OCI-LY3 (cell line): ENCODE results near the gene NR1D1.

Source experiments
- EZH2phosphoT487 ChIP-seq: fragments of 200-600 bp; shearing (Covaris generic); IDR thresholded peaks from 2 replicates; pipeline ENCODE4 v1.6.1; 2018; ENCODE audit warnings: antibody characterized with exemption, mixed run types, low read depth
- TF ChIP-seq, protein P1 (sequence below): fragments of 200-600, 300-600 bp; sonication (generic); IDR thresholded peaks from 2 replicates; pipeline ENCODE4 v1.5.1; 2014; ENCODE audit warnings: antibody characterized with exemption, low read length, low read depth

DNA sequence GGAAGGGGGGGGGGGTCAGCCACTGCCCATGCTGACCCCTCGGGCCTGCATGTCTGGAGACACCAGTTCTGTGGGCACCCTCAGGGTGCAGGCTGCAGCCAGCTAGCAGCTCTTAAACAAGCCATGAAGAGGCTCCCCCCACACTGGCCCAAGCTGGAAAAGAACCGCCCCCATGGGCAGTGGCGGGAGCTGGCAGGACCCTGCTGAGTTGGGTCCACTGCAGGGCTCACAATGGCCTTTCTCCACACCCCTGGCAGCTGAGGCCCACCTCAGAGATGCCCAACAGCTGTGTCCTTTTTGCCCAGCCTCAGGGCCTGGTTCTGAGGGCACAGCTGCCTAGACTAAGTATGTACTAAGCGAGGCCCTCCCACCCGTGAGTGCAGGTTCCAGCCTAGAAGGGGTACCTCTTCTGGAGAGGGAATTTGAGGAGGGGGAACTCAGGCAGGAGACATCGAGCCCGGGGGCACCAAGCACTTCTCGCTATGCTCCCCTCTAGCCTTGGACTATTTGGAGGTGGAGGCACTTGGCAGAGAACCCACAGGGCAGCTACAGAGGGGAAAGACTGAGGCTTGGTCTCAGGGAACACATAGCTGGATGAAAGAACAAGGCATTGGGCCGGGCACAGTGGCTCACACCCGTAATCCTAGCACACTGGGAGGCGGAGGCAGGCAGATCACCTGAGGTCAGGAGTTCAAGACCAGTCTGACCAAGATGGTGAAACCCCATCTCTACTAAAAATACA, 34.4 kb downstream of the NR1D1 start:
- TF ChIP-seq, protein P1, sequence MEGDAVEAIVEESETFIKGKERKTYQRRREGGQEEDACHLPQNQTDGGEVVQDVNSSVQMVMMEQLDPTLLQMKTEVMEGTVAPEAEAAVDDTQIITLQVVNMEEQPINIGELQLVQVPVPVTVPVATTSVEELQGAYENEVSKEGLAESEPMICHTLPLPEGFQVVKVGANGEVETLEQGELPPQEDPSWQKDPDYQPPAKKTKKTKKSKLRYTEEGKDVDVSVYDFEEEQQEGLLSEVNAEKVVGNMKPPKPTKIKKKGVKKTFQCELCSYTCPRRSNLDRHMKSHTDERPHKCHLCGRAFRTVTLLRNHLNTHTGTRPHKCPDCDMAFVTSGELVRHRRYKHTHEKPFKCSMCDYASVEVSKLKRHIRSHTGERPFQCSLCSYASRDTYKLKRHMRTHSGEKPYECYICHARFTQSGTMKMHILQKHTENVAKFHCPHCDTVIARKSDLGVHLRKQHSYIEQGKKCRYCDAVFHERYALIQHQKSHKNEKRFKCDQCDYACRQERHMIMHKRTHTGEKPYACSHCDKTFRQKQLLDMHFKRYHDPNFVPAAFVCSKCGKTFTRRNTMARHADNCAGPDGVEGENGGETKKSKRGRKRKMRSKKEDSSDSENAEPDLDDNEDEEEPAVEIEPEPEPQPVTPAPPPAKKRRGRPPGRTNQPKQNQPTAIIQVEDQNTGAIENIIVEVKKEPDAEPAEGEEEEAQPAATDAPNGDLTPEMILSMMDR, result no peak
- no peak for TF ChIP-seq EZH2phosphoT487
